ENCODE results near the gene GNB2. TPM values are rescaled to one million over a fixed set of nuclear protein-coding genes. Genes with fewer than 3 reads are reported as not detected.
A peak's percentile ranks its signal among the peaks of the same experiment; 100 is the strongest.

The GNB2 gene
- total RNA-seq, 1 experiment from 2014 or later: 174 TPM

- H3K4ac ChIP-seq (ENCODE audit: low read depth, low read length): no peak overlapping the region
- no peak overlapping the region for H3K14ac ChIP-seq (ENCODE audit: insufficient read depth, low read length)
- no peak overlapping the region for H2BK120ac ChIP-seq (ENCODE audit: low read depth, low read length, poor library complexity, severe bottlenecking)
- H2BK20ac ChIP-seq (ENCODE audit: low read depth, low read length, poor library complexity, severe bottlenecking): no peak overlapping the region
- H3K9me3 ChIP-seq (ENCODE audit: control insufficient read depth, low read depth, low read length): no peaks in the 10 kb centered on the region
- H2BK12ac ChIP-seq (ENCODE audit: insufficient read length, low read depth, low read length): no peak overlapping the region
- no peaks in the 10 kb centered on the region for H3K4me1 ChIP-seq (ENCODE audit: insufficient read depth, low read length)
- peaks cover 18% of the 10 kb centered on the region for H3K23me2 ChIP-seq (ENCODE audit: insufficient read length, low read depth, low read length, poor library complexity, severe bottlenecking)
- no CpG with 5 or more reads among the region's 35 CpGs for WGBS (ENCODE audit: extremely low coverage, insufficient read length, low lambda C conversion rate)
- no peak overlapping the region for H4K91ac ChIP-seq (ENCODE audit: insufficient read length, low read depth, low read length)
- no peak for TF ChIP-seq CTCF (conservative IDR thresholded peaks at IDR 0.05)
- no peak overlapping the region for H3K9ac ChIP-seq (ENCODE audit: extremely low read depth, insufficient read length, low read length)
- no peak overlapping the region for H3K23ac ChIP-seq (ENCODE audit: insufficient read length, low read depth, low read length)
- H3K79me2 ChIP-seq (ENCODE audit: insufficient read depth, low read length): no peaks in the 10 kb centered on the region
- Mint-ChIP-seq H3K4me1 (peaks cover 6 to 21% of the 10 kb centered on the region in 2 experiments), H3K4me3 (peak overlapping the region in 1 of 2 experiments; percentile 9; a peak in 1 of 5 replicates), H3K27ac (peak overlapping the region in 2 of 3 experiments; percentile 49 to 89; a peak in 2 of 7 replicates), H3K9me3 (no peaks in the 10 kb centered on the region), H3K36me3 (ENCODE audit: insufficient read depth in 1 of 3, low read depth in 3 of 3) (peaks cover 13 to 50% (median 48%) of the 10 kb centered on the region in 3 experiments), H3K27me3 (ENCODE audit: low read depth) (peaks cover 3% of the 10 kb centered on the region)
- no peak overlapping the region for H3K4me2 ChIP-seq (ENCODE audit: insufficient read depth, insufficient read length, low read length)
- H2AK5ac ChIP-seq (ENCODE audit: insufficient read length, low read length): no peak overlapping the region
- DNase-seq: no peak
- H3K56ac ChIP-seq (ENCODE audit: insufficient read length, low read depth, low read length): no peak overlapping the region
- H4K20me1 ChIP-seq (ENCODE audit: control insufficient read depth, insufficient read depth, insufficient read length): no peaks in the 10 kb centered on the region
- no peak overlapping the region for H2AFZ ChIP-seq (ENCODE audit: low read length)
- no peaks in the 10 kb centered on the region for H3K79me1 ChIP-seq (ENCODE audit: insufficient read depth, low read depth, low read length, poor library complexity, severe bottlenecking)
- no peak overlapping the region for H4K5ac ChIP-seq (ENCODE audit: insufficient read length, low read depth, low read length)
- no peak overlapping the region for H3T11ph ChIP-seq (ENCODE audit: low read length)
- H3K27me3 ChIP-seq (ENCODE audit: insufficient read depth, low read length): no peaks in the 10 kb centered on the region
- H3K27ac ChIP-seq (ENCODE audit: insufficient read length, low read depth, low read length): no peak overlapping the region
- H4K8ac ChIP-seq (replicated peaks; ENCODE audit: insufficient read length, low read depth, low read length): no peak overlapping the region
- H2BK5ac ChIP-seq (ENCODE audit: insufficient read length, low read length): no peak overlapping the region
- H3K18ac ChIP-seq (ENCODE audit: insufficient read length, low read depth, low read length): no peak overlapping the region
- H2BK15ac ChIP-seq (ENCODE audit: low read depth, low read length): no peak overlapping the region
Observed at GRCh38 chr7:100678291-100678984, 4.9 kb downstream of the GNB2 start.
